GM12872 (cell line): Measurements from ENCODE around the gene STK36.

Experiments used
- CTCF ChIP-seq: IDR thresholded peaks from 3 replicates; pipeline ENCODE4 v1.5.1; 2011; ENCODE audit warnings: low read depth, mild to moderate bottlenecking, low read length, moderate library complexity; ENCODE audit not compliant: insufficient read depth

STK36 gene

DNA sequence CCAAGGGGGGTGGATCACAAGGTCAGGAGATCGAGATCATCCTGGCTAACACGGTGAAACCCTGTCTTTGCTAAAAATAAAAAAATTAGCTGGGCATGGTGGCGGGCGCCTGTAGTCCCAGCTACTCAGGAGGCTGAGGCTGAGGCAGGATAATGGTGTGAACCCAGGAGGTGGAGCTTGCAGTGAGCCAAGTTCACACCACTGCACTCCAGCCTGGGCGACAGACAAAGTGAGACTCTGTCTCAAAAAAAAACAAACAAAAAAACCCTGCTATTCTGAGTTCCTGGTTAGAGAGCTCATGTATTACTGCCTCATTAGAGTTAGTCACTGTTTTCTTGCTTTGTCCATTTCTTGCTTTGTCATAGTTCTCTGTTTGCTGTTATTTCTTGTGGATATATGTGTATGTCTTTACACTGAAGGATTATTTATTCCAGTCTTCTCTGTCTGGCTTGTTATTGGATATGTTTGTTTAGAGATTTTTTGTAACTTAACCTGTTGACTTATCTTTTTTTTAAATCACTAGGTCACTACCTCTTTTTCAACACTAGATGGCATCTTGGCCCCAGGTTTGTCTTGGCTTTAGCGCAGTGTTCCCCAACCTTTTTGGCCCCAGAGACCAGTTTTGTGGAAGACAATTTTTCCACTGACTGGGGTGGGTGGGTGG, 55.7 kb downstream of the STK36 start:
- TF ChIP-seq CTCF = peak; percentile 52; the same call in 2 of the 3 replicates

DNA sequence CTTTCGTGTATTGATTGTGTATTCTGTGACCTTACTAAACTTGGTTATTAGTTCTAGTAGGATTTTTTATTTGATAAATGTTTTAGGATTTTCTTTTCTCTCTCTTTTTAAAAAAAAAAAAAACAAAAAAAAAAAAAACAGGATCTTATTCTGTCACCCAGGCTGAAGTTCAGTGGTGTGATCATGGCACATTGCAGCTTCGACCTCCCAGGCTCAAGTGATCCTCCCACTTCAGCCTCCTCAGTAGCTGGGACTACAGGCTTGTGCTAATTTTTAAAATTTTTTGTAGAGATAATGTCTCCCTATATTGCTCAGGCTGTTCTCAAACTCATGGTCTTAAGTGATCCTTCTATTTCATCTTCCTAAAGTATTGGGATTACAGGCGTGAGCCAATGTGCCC, 57.8 kb downstream of the STK36 start:
- no peak for TF ChIP-seq CTCF

GRCh38 chr2:218732052-218732760, 60.3 kb downstream of the STK36 start:
- TF ChIP-seq CTCF = no peak

GRCh38 chr2:218732761-218733158, 60.9 kb downstream of the STK36 start:
- TF ChIP-seq CTCF = no peak

- TF ChIP-seq CTCF = no peak
Observed at GRCh38 chr2:218733171-218734021, 61.5 kb downstream of the STK36 start.

GRCh38 chr2:218734190-218734975, 62.5 kb downstream of the STK36 start:
- TF ChIP-seq CTCF = no peak
